K562 (cell line): ENCODE measurements around the gene SLC39A7. TPM values are rescaled to one million over a fixed set of nuclear protein-coding genes. Genes with fewer than 3 reads are reported as not detected.

Source experiments
- ATAC-seq: fragments of 200-7000 bp; cut with Tn5 transposase; 3 replicates; pipeline ENCODE4 v1.9.1; 2020; ENCODE audit warnings: moderate library complexity
- BruUV-seq: library from RNA; stranded (reverse); fragments of 400-500 nt; replicated peaks from 2 replicates; lab custom pipeline; 2021; lab: Mats Ljungman, UMichigan
- CTCF ChIA-PET: fragments of 300-600 bp; formaldehyde crosslinking; extraction: SDS; loops from one replicate; lab custom pipeline; 2021; ENCODE audit warnings: low intra/inter-chr PET ratio; lab: Yijun Ruan, JAX
- POLR2A ChIA-PET: fragments of 300-600, 350-650 bp; sonication (Branson Sonifier 250); formaldehyde crosslinking; extraction: SDS; loops from one replicate; lab custom pipeline; 2021; ENCODE audit warnings: antibody characterized with exemption, inconsistent platforms; lab: Yijun Ruan, JAX
- DNase-seq, 4 experiments: peaks; one replicate each; pipeline versions ENCODE4 v3.0.0 to v3.0.0-alpha.2; 2011 to 2018; ENCODE audit warnings: low spot score in 3 of 4, mixed read lengths in 3 of 4; ENCODE audit errors: extremely low read depth in 1 of 4
- FAIRE-seq: peaks from 2 replicates; lab custom pipeline; 2011; peaks lifted over from hg19 to GRCh38; lab: Jason Lieb, UNC
- H2AFZ ChIP-seq: 2 replicates; pipeline ENCODE4 v1.6.0; 2011; ENCODE audit warnings: low read depth, low read length, control low read depth, inconsistent platforms
- H3K27ac ChIP-seq: fragments of 200-600 bp; 3 replicates; pipeline ENCODE4 v1.8.0; 2011; ENCODE audit warnings: low read depth, mild to moderate bottlenecking, control low read depth, inconsistent platforms, low read length, moderate library complexity, mixed read lengths; ENCODE audit errors: extremely low read depth
- H3K27me3 ChIP-seq, 2 experiments: fragments of 300-600 bp in 1 of 2; 2 replicates in 1 of 2; 3 replicates in 1 of 2; pipeline versions ENCODE4 v1.6.0 to v1.8.0; 2011; ENCODE audit warnings: inconsistent platforms in 2 of 2, low read length in 2 of 2, mild to moderate bottlenecking in 1 of 2, mixed read lengths in 1 of 2, moderate library complexity in 1 of 2; ENCODE audit not compliant: control insufficient read depth in 2 of 2, insufficient read depth in 2 of 2
- H3K36me3 ChIP-seq: fragments of 300-600 bp; 3 replicates; pipeline ENCODE4 v1.8.0; 2011; ENCODE audit warnings: mild to moderate bottlenecking, low read length, inconsistent platforms; ENCODE audit not compliant: control insufficient read depth, insufficient read depth
- H3K4me1 ChIP-seq, 2 experiments: fragments of 200-600 bp in 1 of 2; replicated peaks in 1 of 2; 2 replicates in 1 of 2; 3 replicates in 1 of 2; pipeline versions ENCODE4 v1.5.1 to v1.8.0; 2011; ENCODE audit warnings: inconsistent platforms in 2 of 2, low read length in 2 of 2, mild to moderate bottlenecking in 1 of 2, mixed read lengths in 1 of 2, moderate library complexity in 1 of 2; ENCODE audit not compliant: control insufficient read depth in 2 of 2, insufficient read depth in 2 of 2
- H3K4me2 ChIP-seq: 2 replicates; pipeline ENCODE4 v1.6.1; 2011; ENCODE audit warnings: low read length, control low read depth, inconsistent platforms, mixed read lengths; ENCODE audit not compliant: insufficient read depth
- H3K4me3 ChIP-seq: fragments of 200-600 bp; sonication (generic), shearing (Covaris generic); 2 replicates; pipeline ENCODE4 v1.5.1; 2016; ENCODE audit warnings: control low read depth, inconsistent platforms
- H3K79me2 ChIP-seq: fragments of 200-600 bp; 3 replicates; pipeline ENCODE4 v1.8.0; 2011; ENCODE audit warnings: low read length, inconsistent platforms; ENCODE audit not compliant: control insufficient read depth, insufficient read depth
- H3K9ac ChIP-seq, 2 experiments: 2 replicates each; pipeline versions ENCODE4 v1.6.0 to v1.6.1; 2011; ENCODE audit warnings: low read depth in 2 of 2, low read length in 2 of 2, control low read depth in 1 of 2, inconsistent platforms in 1 of 2, mild to moderate bottlenecking in 1 of 2, mixed read lengths in 1 of 2; ENCODE audit not compliant: insufficient read depth in 1 of 2
- H3K9me1 ChIP-seq: one replicate; pipeline ENCODE4 v1.6.0; 2011; ENCODE audit warnings: inconsistent platforms, mild to moderate bottlenecking, low read length, moderate library complexity; ENCODE audit not compliant: control insufficient read depth, insufficient read depth
- H3K9me3 ChIP-seq: replicated peaks from 2 replicates; pipeline ENCODE4 v1.5.1; 2011; ENCODE audit warnings: low read depth, low read length, inconsistent platforms; ENCODE audit not compliant: control insufficient read depth, insufficient read depth
- H4K20me1 ChIP-seq: replicated peaks from 2 replicates; pipeline ENCODE4 v1.6.1; 2011; ENCODE audit warnings: low read length, inconsistent platforms, mixed read lengths; ENCODE audit not compliant: control insufficient read depth, insufficient read depth
- ELF2 ChIP-seq: fragments of 250-450 bp; sonication (Bioruptor Pico); IDR thresholded peaks from 2 replicates; pipeline ENCODE4 v1.5.0; 2021; ENCODE audit warnings: mild to moderate bottlenecking
- GABPB1 ChIP-seq: sonication (generic); formaldehyde crosslinking; IDR thresholded peaks from 2 replicates; pipeline ENCODE4 v1.8.0; 2022; ENCODE audit warnings: mild to moderate bottlenecking, missing genetic modification reagents
- JUNB ChIP-seq: fragments of 450-650 bp; formaldehyde crosslinking; conservative IDR thresholded peaks from 2 replicates; pipeline ENCODE4 v1.4.0; 2020; ENCODE audit warnings: mild to moderate bottlenecking
- PHTF2 ChIP-seq: fragments of 250-450 bp; sonication (Bioruptor Pico); IDR thresholded peaks from 2 replicates; pipeline ENCODE4 v1.5.0; 2021; ENCODE audit warnings: mild to moderate bottlenecking
- WHSC1 ChIP-seq: IDR thresholded peaks from one replicate; pipeline ENCODE4 v1.6.1; 2012; ENCODE audit warnings: low read length, control low read depth, inconsistent platforms
- ZFPM2 ChIP-seq: fragments of 250-450 bp; sonication (Bioruptor Pico); IDR thresholded peaks from 2 replicates; pipeline ENCODE4 v1.5.1; 2022; ENCODE audit warnings: mild to moderate bottlenecking
- WGBS: fragments of 100-300 bp; shearing (Covaris generic); methylation state at CpG from one replicate; pipeline ENCODE4 v1.1.6; 2016; ENCODE audit warnings: low coverage, mixed read lengths; ENCODE audit not compliant: insufficient coverage; ENCODE audit errors: missing lambda C conversion rate; 5-methylcytosine and 5-hydroxymethylcytosine counted together
- in situ Hi-C: fragments of 300-500 bp; cut with MboI; formaldehyde crosslinking; loops from 4 replicates; pipeline ENCODE4 v1.15.0; 2018; ENCODE audit warnings: inconsistent platforms, mixed read lengths
- intact Hi-C: fragments of 100-400 bp; cut with micrococcal nuclease; formaldehyde crosslinking; loops from 2 replicates; pipeline ENCODE4 v1.14.2; 2022
- polyA plus RNA-seq, 8 experiments: library from polyadenylated mRNA; depleted of rRNA in 4 of 8; stranded (reverse) in 5 of 8; unstranded in 3 of 8; fragments of >200 nt; fragmentation: Nextera tagmentation in 2 of 8; fragmentation: Illumina TruSeq in 1 of 8; extraction: Ambion mirVana in 2 of 8; extraction: Trizol in 1 of 8; gene quantifications; 2 replicates each; pipeline versions ENCODE4 v1.2.1 to v1.2.3, GENCODE V29; 2011 to 2014; ENCODE audit warnings: inconsistent platforms in 1 of 8, missing spikeins in 1 of 8
- total RNA-seq, 7 experiments: library from RNA; depleted of rRNA in 6 of 7; stranded (reverse); fragments of >200 nt in 6 of 7; fragmentation: Illumina TruSeq in 2 of 7; extraction: Trizol in 2 of 7; gene quantifications; 2 replicates each; pipeline versions ENCODE4 v1.2.1 to v1.2.3, GENCODE V29; 2011 to 2021; ENCODE audit warnings: low replicate concordance in 1 of 7

The SLC39A7 gene
- total and polyA plus RNA-seq, 9 of the 15 experiments (the other 6 are each of a cell fraction or from before 2014, with no cell fraction given), result 21.7 to 169 (median 121) TPM

GRCh38 chr6:33174784-33175183, 25.9 kb upstream of the SLC39A7 start:
- no peaks in the 10 kb centered on the region for H3K79me2 ChIP-seq
- no peaks in the 10 kb centered on the region for H3K4me1 ChIP-seq
- H3K9me3 ChIP-seq, result no peaks in the 10 kb centered on the region
- H3K4me2 ChIP-seq, result no peak overlapping the region
- 0% methylated on average over 4 of the region's 4 CpGs for WGBS
- DNase-seq (no peak), ATAC-seq (no peak), FAIRE-seq (no peak)
- H3K9me1 ChIP-seq, result no peaks in the 10 kb centered on the region
- H2AFZ ChIP-seq, result no peak overlapping the region
- in situ Hi-C loops, result no loop called here
- intact Hi-C loops, result loop anchor here (2.0 kb wide), 1 partner anchor 52 kb away; no protein-coding TSS in a partner anchor
- no peak overlapping the region for H3K4me3 ChIP-seq
- no peak overlapping the region for H3K9ac ChIP-seq
- H4K20me1 ChIP-seq, result no peaks in the 10 kb centered on the region; the same call in 1 of the 2 replicates
- ChIA-PET POLR2A (interaction anchor here (0.6 to 2.7 kb wide), 3 partner anchors 11 to 478 kb away, joined by 3 to 11 read pairs (median 5); no protein-coding TSS in a partner anchor), CTCF (interaction anchor here (1.2 to 1.7 kb wide), 2 partner anchors 22 to 74 kb away, joined by 3 to 9 read pairs; no protein-coding TSS in a partner anchor)
- TF ChIP-seq ELF2 (CRISPR knock-in tag), result no peak
- TF ChIP-seq ZFPM2 (CRISPR knock-in tag), result no peak
- TF ChIP-seq PHTF2 (CRISPR knock-in tag), result no peak
- no peak for TF ChIP-seq WHSC1
- TF ChIP-seq GABPB1 (CRISPR knock-in tag), result no peak
- TF ChIP-seq JUNB, result no peak
- H3K27me3 ChIP-seq, result peaks cover 3 to 18% of the 10 kb centered on the region in 2 experiments; a peak in 4 of 5 replicates
- no peak overlapping the region for H3K27ac ChIP-seq
- no TSS peak for BruUV-seq
- H3K36me3 ChIP-seq, result no peaks in the 10 kb centered on the region
